B cell (primary cell): ENCODE measurements around the gene TM4SF5. TPM values are rescaled to one million over a fixed set of nuclear protein-coding genes. Genes with fewer than 3 reads are reported as not detected.

Experiments used
- ATAC-seq: fragments of 200-7000 bp; cut with Tn5 transposase; one replicate; pipeline ENCODE4 v1.10.0; 2021; ENCODE audit warnings: low read depth, mild to moderate bottlenecking, moderate number of reproducible peaks, moderate library complexity
- CTCF ChIA-PET: fragments of 350-600 bp; sonication (Branson Sonifier 250); formaldehyde crosslinking; loops from one replicate; lab custom pipeline; 2021; ENCODE audit warnings: antibody characterized with exemption, inconsistent platforms; lab: Charles Lee
- POLR2A ChIA-PET: fragments of 350-600 bp; sonication (Branson Sonifier 250); formaldehyde crosslinking; loops from one replicate; lab custom pipeline; 2021; ENCODE audit warnings: antibody characterized with exemption; lab: Charles Lee
- DNase-seq: peaks from one replicate; pipeline ENCODE4 v3.0.0; 2013
- H2AFZ ChIP-seq: 2 replicates; pipeline ENCODE4 v1.6.1; 2012; ENCODE audit warnings: mild to moderate bottlenecking, low read depth, low read length; ENCODE audit not compliant: insufficient read depth, poor library complexity, severe bottlenecking
- H3K27ac ChIP-seq, 2 donors: 1 replicate in 1 of 2; 2 replicates in 1 of 2; pipeline ENCODE4 v1.5.1; 2012 to 2013; ENCODE audit warnings: low read length in 2 of 2, mild to moderate bottlenecking in 2 of 2, moderate library complexity in 1 of 2
- H3K27me3 ChIP-seq, 4 experiments: fragments of 200-600 bp in 1 of 4; sonication (generic) in 1 of 4; replicated peaks in 1 of 4; 1 replicate in 2 of 4; 2 replicates in 2 of 4; pipeline versions ENCODE4 v1.6.1 to v1.7.0; 2013 to 2016; ENCODE audit warnings: low read length in 3 of 4, mild to moderate bottlenecking in 2 of 4, mixed read lengths in 1 of 4, moderate library complexity in 1 of 4; ENCODE audit not compliant: insufficient read depth in 4 of 4, control insufficient read depth in 3 of 4; ENCODE audit errors: control extremely low read depth in 1 of 4
- H3K36me3 ChIP-seq, 2 experiments: replicated peaks in 1 of 2; 1 replicate in 1 of 2; 2 replicates in 1 of 2; pipeline versions ENCODE4 v1.6.1 to v1.7.1; 2013; ENCODE audit warnings: low read length in 1 of 2; ENCODE audit not compliant: insufficient read depth in 2 of 2, control insufficient read depth in 1 of 2; ENCODE audit errors: control extremely low read depth in 1 of 2, extremely low read depth in 1 of 2
- H3K4me1 ChIP-seq, 2 donors: fragments of 200-600 bp in 1 of 2; sonication (generic) in 1 of 2; 1 replicate in 1 of 2; 2 replicates in 1 of 2; pipeline versions ENCODE4 v1.5.1 to v1.6.1; 2013 to 2017; ENCODE audit warnings: low read length in 2 of 2; ENCODE audit not compliant: control insufficient read depth in 2 of 2, insufficient read depth in 2 of 2
- H3K4me2 ChIP-seq: replicated peaks from 2 replicates; pipeline ENCODE3; 2012; ENCODE audit warnings: mild to moderate bottlenecking, low read depth, low read length; ENCODE audit not compliant: poor library complexity, severe bottlenecking
- H3K4me3 ChIP-seq, 5 experiments: fragments of 200-600 bp in 1 of 5; sonication (generic) in 1 of 5; 1 replicate in 3 of 5; 2 replicates in 2 of 5; pipeline versions ENCODE4 v1.5.1 to v1.7.0; 2011 to 2016; ENCODE audit warnings: low read length in 4 of 5, mild to moderate bottlenecking in 4 of 5, low read depth in 2 of 5, control low read depth in 1 of 5, moderate library complexity in 1 of 5; ENCODE audit not compliant: insufficient read depth in 1 of 5; ENCODE audit errors: control extremely low read depth in 1 of 5, extremely low read depth in 1 of 5
- H3K79me2 ChIP-seq: fragments of 200-600 bp; sonication (generic); one replicate; pipeline ENCODE4 v1.6.0; 2016; ENCODE audit warnings: low read length; ENCODE audit not compliant: control insufficient read depth, insufficient read depth
- H3K9ac ChIP-seq: fragments of 200-600 bp; sonication (generic); 2 replicates; pipeline ENCODE4 v1.6.1; 2017; ENCODE audit warnings: mild to moderate bottlenecking, low read length, moderate library complexity
- H3K9me3 ChIP-seq, 3 donors: one replicate each; pipeline versions ENCODE4 v1.6.1 to v1.7.1; 2013; ENCODE audit warnings: low read length in 2 of 3; ENCODE audit not compliant: control insufficient read depth in 2 of 3, insufficient read depth in 1 of 3; ENCODE audit errors: control extremely low read depth in 1 of 3
- H4K20me1 ChIP-seq: 2 replicates; pipeline ENCODE4 v1.6.0; 2012; ENCODE audit warnings: mild to moderate bottlenecking, low read length; ENCODE audit not compliant: insufficient read depth, control insufficient read depth, poor library complexity, severe bottlenecking
- H3K27ac Mint-ChIP-seq: one replicate; pipeline ENCODE4 v1.8.0; 2021; ENCODE audit warnings: mixed read lengths
- H3K27me3 Mint-ChIP-seq: one replicate; pipeline ENCODE4 v1.8.0; 2021; ENCODE audit warnings: mixed read lengths
- H3K4me1 Mint-ChIP-seq: one replicate; pipeline ENCODE4 v1.8.0; 2021; ENCODE audit warnings: mixed read lengths
- H3K4me3 Mint-ChIP-seq: one replicate; pipeline ENCODE4 v1.8.0; 2021; ENCODE audit warnings: mixed read lengths
- H3K9me3 Mint-ChIP-seq: one replicate; pipeline ENCODE4 v1.8.0; 2022; ENCODE audit warnings: mixed read lengths; ENCODE audit not compliant: insufficient read depth
- CTCF ChIP-seq: fragments of 200-600 bp; IDR thresholded peaks from one replicate; pipeline ENCODE4 v1.8.0; 2022; ENCODE audit warnings: antibody characterized with exemption, mild to moderate bottlenecking
- EZH2 ChIP-seq: IDR thresholded peaks from 2 replicates; pipeline ENCODE4 v1.6.1; 2012; ENCODE audit warnings: borderline replicate concordance, low read depth, mild to moderate bottlenecking, moderate library complexity, low read length; ENCODE audit not compliant: insufficient read depth, poor library complexity, severe bottlenecking
- WGBS: methylation state at CpG from one replicate; pipeline ENCODE4 v1.1.5; 2013; ENCODE audit warnings: missing lambda C conversion rate; ENCODE audit not compliant: insufficient coverage; 5-methylcytosine and 5-hydroxymethylcytosine counted together
- intact Hi-C: fragments of 100-400 bp; cut with micrococcal nuclease; formaldehyde crosslinking; loops from one replicate; pipeline ENCODE4 v1.10.0; 2022
- polyA plus RNA-seq: library from polyadenylated mRNA; depleted of rRNA; stranded (reverse); fragments of >200 nt; gene quantifications from 2 replicates; pipeline ENCODE4 v1.2.3, GENCODE V29; 2012
- total RNA-seq, 2 donors: library from RNA; stranded (reverse); fragments of 120-200 nt in 1 of 2; gene quantifications; 1 replicate in 1 of 2; 2 replicates in 1 of 2; pipeline versions ENCODE4 v1.2.3 to v1.2.4, GENCODE V29; 2013 to 2022

Gene TM4SF5
- total and polyA plus RNA-seq, 2 donors (not counting 1 experiment from before 2014, with no cell fraction given), result not detected

- H3K4me3 ChIP-seq, result no peak overlapping the region
- no CpG with 5 or more reads among the region's 9 CpGs for WGBS
- H3K4me3 Mint-ChIP-seq, result no peak overlapping the region
- no peak for ATAC-seq
- ChIA-PET POLR2A (interaction anchor here (0.6 to 1.0 kb wide), 2 partner anchors 64 to 373 kb away, joined by 3 to 4 read pairs; no protein-coding TSS in a partner anchor), CTCF (interaction anchor here (1.0 to 1.7 kb wide), 3 partner anchors 12 to 157 kb away, joined by 3 read pairs; no protein-coding TSS in a partner anchor)
- H3K4me1 Mint-ChIP-seq, result peaks cover 15% of the 10 kb centered on the region
- no peaks in the 10 kb centered on the region for H3K27me3 Mint-ChIP-seq
- no peaks in the 10 kb centered on the region for H4K20me1 ChIP-seq
- TF ChIP-seq EZH2, result no peak
- no peak for TF ChIP-seq CTCF
- H3K27me3 ChIP-seq, result no peaks in the 10 kb centered on the region
- intact Hi-C loops, result no loop called here
- peaks cover 10 to 18% of the 10 kb centered on the region in 2 donors for H3K4me1 ChIP-seq
- H2AFZ ChIP-seq, result peak overlapping the region; percentile 37
- no peak for DNase-seq
- H3K36me3 ChIP-seq, result peaks cover 0 to 4% of the 10 kb centered on the region in 2 experiments
- no peaks in the 10 kb centered on the region for H3K9me3 ChIP-seq
- H3K9ac ChIP-seq, result no peak overlapping the region
- H3K27ac Mint-ChIP-seq, result peak overlapping the region; percentile 78
- H3K4me2 ChIP-seq, result no peak overlapping the region
- no peaks in the 10 kb centered on the region for H3K9me3 Mint-ChIP-seq
- peaks cover 4% of the 10 kb centered on the region for H3K79me2 ChIP-seq
- peak overlapping the region in 1 of 2 donors; percentile 1 for H3K27ac ChIP-seq
Observed at GRCh38 chr17:4725646-4726310, 45.9 kb upstream of the TM4SF5 start.

GRCh38 chr17:4728124-4728523 is 43.6 kb upstream of the TM4SF5 start:
- H3K9me3 Mint-ChIP-seq, result no peaks in the 10 kb centered on the region

More at GRCh38 chr17:4728124-4728523, 43.6 kb upstream of the TM4SF5 start:
- H2AFZ ChIP-seq, result no peak overlapping the region
- no peaks in the 10 kb centered on the region for H3K27me3 ChIP-seq
- ChIA-PET CTCF (interaction anchor here (0.8 kb wide), 1 partner anchor 612 kb away, joined by 3 read pairs; no protein-coding TSS in a partner anchor), POLR2A (no interaction called here)
- intact Hi-C loops, result no loop called here
- Mint-ChIP-seq H3K4me3 (no peak overlapping the region), H3K4me1 (peaks cover 24% of the 10 kb centered on the region), H3K27ac (no peak overlapping the region), H3K27me3 (no peaks in the 10 kb centered on the region)
- H3K79me2 ChIP-seq, result peaks cover 14% of the 10 kb centered on the region
- peaks cover 20 to 30% of the 10 kb centered on the region in 2 donors for H3K4me1 ChIP-seq
- no peak overlapping the region for H3K4me2 ChIP-seq
- no peak for TF ChIP-seq EZH2
- TF ChIP-seq CTCF, result no peak
- H3K36me3 ChIP-seq, result no peaks in the 10 kb centered on the region
- ATAC-seq (no peak), DNase-seq (no peak)
- H3K4me3 ChIP-seq, result no peak overlapping the region
- H3K9ac ChIP-seq, result no peak overlapping the region
- H3K27ac ChIP-seq, result no peak overlapping the region
- peaks cover 7% of the 10 kb centered on the region for H4K20me1 ChIP-seq
- WGBS, result no CpG with 5 or more reads among the region's 3 CpGs
- no peaks in the 10 kb centered on the region for H3K9me3 ChIP-seq
